Right lobe of liver (tissue), 4 donors: ENCODE measurements around the gene SEMA3E.

Experiments
- POLR2A ChIP-seq: fragments of 450-650 bp; IDR thresholded peaks from one replicate; pipeline ENCODE4 v1.6.1; 2017; ENCODE audit warnings: antibody characterized with exemption, mild to moderate bottlenecking
- TF ChIP-seq, protein P1 (sequence below), 4 donors: fragments of 200-600 bp in 3 of 4; fragments of 450-650 bp in 1 of 4; IDR thresholded peaks; one replicate each; pipeline versions ENCODE4 v1.5.1 to v1.8.0; 2016 to 2022; ENCODE audit warnings: antibody characterized with exemption in 4 of 4, mild to moderate bottlenecking in 2 of 4
- donor health status: DM: no; HTN: no; CAD: no.
- donor health status: DM: no; HTN: no; CAD: no.
- donor health status: DM: no; HTN: yes; CAD: no.

DNA sequence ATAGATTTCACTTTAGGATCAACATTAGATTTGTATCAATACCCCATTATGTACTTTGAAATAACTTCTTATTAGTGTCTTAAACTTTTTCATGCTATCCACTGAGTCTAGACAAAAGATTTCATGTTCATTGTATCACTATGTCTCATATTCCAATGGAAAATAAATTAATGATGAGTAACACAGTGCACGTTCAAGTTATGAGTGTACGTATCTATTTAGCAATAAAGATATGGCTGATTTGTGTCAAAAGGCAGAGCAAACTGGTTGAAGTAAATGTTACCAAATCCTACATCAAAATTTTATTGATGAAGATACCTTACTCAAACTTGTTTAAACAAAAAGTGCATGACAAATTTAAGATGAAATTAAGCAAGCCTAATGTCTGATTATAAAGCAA lies 102.4 kb downstream of the SEMA3E start:
- TF ChIP-seq, protein P1, sequence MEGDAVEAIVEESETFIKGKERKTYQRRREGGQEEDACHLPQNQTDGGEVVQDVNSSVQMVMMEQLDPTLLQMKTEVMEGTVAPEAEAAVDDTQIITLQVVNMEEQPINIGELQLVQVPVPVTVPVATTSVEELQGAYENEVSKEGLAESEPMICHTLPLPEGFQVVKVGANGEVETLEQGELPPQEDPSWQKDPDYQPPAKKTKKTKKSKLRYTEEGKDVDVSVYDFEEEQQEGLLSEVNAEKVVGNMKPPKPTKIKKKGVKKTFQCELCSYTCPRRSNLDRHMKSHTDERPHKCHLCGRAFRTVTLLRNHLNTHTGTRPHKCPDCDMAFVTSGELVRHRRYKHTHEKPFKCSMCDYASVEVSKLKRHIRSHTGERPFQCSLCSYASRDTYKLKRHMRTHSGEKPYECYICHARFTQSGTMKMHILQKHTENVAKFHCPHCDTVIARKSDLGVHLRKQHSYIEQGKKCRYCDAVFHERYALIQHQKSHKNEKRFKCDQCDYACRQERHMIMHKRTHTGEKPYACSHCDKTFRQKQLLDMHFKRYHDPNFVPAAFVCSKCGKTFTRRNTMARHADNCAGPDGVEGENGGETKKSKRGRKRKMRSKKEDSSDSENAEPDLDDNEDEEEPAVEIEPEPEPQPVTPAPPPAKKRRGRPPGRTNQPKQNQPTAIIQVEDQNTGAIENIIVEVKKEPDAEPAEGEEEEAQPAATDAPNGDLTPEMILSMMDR (IDR thresholded peaks at IDR 0.05) = no peak
- no peak for TF ChIP-seq POLR2A
